Heart left ventricle (tissue), 13 donors: ENCODE measurements around the gene ADCK1.

Source experiments
- CTCF ChIP-seq, 12 donors: fragments of 200-600 bp; sonication (generic) in 4 of 12; IDR thresholded peaks; one replicate each; pipeline versions ENCODE4 v1.5.0 to v1.8.0; 2018 to 2022; ENCODE audit warnings: antibody characterized with exemption in 12 of 12, mild to moderate bottlenecking in 5 of 12
- POLR2A ChIP-seq, 2 donors: fragments of 450-650 bp; IDR thresholded peaks; one replicate each; pipeline ENCODE4 v1.6.1; 2017; ENCODE audit warnings: antibody characterized with exemption in 2 of 2, mild to moderate bottlenecking in 2 of 2, moderate library complexity in 2 of 2
- donor health status: ischemic (EF 13 %, LVEDD 7.1; RV severe dilation, severe dysfunction).
- donor health status: DM: no; HTN: yes; CAD: no.
- donor health status: DM: no; HTN: no; CAD: no.
- donor health status: ischemic (EF 25% LVEDD 6.9; RV normal size, moderate dysfunction).
- donor health status: ischemic (EF 25% LVEDD 5.7; RV mildly dilated, moderate dysfunction).
- donor health status: ischemic (EF 35%, LVEDD 5.7; RV mildly dilated, moderate dysfunction).
- donor health status: nonischemic (EF 11% LVEDD 7.7; RV severe dilation, severe dysfunction).
- donor health status: DM: yes; HTN: yes; CAD: no.
- donor health status: PGD.
- donor health status: ischemic (EF 29% LVEDD 5.4; RV normal size, mild dysfunction).
- donor health status: nonischemic (EF 23%, LVEDD 6.1; RV moderate dilation, normal function).

DNA sequence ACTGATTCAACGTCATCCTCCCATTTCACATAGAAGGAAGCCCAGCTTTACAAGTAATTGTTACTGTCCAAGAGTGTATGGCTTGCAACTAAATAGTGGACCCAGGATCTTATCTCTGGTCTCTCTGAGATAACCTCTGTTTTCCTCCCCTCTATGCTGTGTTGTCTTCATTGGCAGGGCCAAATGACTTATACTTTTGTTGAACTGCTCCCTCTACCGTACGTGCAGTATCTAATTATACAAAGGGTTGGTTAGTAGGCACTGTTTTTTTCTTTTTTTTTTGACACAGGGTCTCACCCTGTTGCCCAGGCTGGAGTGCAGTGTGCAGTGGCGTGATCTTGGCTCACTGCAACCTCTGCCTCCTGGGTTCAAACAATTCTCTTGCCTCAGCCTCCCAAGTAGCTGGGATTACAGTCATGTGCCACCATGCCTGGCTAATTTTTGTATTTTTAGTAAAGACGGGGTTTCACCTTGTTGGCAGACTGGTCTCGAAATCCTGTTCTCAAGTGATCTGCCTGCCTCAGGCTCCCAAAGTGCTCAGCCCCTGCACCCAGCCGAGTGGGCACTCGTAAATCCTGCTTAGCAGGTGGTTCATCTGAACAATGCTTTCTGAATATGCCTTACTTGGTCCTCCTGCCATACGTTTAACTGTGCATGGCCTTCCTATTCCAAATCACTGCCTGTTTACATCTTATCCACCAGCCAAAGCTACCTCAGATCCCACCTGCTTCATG lies 162.1 kb downstream of the ADCK1 start:
- no peak for TF ChIP-seq POLR2A (IDR thresholded peaks at IDR 0.05)
- no peak for TF ChIP-seq CTCF (IDR thresholded peaks at IDR 0.05)
